ENCODE results near the gene ASB5.
"Not testable (repeated sequence)": the region's sequence is repeated elsewhere in the genome, so short reads cannot be mapped to it uniquely, and the experiment has no call there.

The ASB5 gene, protein sequence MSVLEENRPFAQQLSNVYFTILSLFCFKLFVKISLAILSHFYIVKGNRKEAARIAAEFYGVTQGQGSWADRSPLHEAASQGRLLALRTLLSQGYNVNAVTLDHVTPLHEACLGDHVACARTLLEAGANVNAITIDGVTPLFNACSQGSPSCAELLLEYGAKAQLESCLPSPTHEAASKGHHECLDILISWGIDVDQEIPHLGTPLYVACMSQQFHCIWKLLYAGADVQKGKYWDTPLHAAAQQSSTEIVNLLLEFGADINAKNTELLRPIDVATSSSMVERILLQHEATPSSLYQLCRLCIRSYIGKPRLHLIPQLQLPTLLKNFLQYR

DNA sequence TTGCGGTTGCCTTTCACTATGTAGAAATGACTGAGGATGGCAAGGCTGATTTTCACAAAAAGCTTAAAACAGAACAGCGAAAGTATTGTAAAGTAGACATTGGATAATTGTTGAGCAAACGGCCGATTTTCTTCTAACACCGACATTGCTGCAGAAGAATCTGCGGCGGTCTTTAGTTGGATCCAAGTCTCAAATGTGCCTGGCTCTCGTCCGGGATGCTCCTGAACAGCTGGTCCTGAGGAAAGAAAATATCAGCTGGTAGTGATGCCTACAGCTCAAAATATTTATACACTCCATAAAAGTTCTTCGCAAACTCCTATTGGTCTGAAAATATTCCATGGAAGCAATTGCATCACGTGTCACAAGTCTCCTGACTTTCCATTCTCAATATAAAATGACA lies at the start of gene ASB5:
TSS of gene ASB5 (minus strand) at position 260 of the 400 bp plus-strand sequence. CDS start at position 146, 114 bp downstream.
- DNase-seq (ENCODE audit: low spot score), result no peak

DNA sequence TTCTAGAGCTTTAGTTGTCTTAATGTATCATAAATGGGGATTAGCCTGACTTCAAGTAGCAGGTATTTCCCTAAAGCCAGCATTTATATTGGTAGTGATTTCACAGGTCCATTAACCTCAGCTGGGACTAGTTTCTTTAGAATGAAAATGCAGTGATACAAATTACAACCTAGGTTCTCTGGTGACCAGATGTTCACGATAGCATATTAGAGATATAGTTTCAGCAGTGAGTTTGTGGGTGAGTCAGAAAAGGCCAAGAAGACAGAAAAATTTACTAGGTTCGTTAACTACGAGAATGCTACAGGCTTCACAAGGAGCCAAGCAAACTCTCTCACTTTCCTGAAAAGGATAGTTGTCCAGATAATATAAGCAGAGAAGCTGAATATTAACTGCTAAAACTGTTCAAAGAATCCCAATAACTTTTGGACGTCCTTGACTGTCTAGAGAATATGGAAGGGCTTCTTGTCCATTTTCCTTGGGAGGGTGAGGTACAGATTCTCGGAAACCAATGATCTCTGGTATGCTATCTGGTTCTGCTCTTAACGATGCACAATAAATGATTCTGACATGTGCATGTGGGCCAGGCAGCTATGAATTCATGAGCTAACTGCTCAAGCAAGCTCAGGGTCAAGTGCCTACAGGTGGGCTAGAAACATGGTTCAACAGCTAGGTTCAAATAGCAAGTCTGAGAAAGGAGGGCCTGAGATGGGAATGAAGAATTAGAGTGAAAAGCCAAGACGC lies 44.7 kb upstream of the ASB5 start:
- no peak for DNase-seq (ENCODE audit: low spot score)

DNA sequence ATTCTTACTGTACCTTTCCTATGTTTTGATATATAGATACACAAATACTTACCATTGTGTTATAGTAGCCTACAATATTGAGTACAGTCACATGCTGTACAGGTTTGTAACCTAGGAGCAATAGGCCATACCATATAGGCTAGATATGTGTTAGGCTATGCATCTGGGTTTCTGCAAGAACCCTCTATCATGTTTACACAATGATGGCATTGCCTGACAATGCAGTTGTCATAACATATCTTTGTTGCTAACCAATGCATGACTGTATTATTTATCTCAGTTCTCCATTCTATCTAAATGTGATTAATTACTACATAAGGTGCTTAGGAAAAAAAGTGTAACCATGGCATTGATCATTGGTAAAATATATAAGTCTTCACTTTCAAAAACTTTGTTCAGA lies 40.8 kb upstream of the ASB5 start:
- DNase-seq (ENCODE audit: low spot score), result no peak

DNA sequence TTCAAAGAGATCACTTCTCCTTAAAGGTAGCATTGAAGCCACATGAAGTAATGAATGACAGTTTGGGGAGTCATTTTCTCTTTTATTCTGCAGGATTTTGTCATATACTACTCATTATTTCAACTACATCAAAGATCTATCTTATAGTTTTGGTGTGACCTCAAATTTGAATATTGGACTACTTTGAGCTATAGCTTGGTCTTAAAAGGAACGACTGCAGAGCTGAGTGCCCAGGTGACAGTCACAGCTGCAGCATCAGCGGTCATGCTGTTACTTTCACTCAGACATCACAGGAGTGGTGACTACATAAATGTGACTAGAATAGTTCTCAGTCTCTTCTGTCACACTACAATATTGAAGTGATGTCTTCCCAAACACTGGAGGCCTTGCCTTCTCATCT lies 40.0 kb upstream of the ASB5 start:
- DNase-seq (ENCODE audit: low spot score), result no peak

DNA sequence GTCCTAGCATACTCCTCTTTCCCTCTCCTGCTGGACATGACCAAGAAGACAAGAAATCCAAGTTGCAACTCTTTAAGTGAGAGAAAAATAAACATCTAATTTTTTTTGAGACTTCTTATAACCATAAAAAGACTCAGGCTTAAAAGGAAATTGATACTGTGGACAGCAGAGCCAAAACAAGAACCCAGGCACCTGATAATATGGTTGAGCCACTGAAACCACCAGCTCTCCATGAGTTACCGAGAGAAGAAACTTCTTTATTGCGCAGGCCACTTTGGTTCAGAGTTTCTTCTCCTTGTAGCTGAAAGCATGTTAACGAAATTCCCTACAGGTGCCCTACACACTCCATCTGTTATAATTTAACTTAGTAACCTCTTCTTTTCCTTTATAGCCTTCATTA lies 39.4 kb upstream of the ASB5 start:
- no peak for DNase-seq (ENCODE audit: low spot score)

DNA sequence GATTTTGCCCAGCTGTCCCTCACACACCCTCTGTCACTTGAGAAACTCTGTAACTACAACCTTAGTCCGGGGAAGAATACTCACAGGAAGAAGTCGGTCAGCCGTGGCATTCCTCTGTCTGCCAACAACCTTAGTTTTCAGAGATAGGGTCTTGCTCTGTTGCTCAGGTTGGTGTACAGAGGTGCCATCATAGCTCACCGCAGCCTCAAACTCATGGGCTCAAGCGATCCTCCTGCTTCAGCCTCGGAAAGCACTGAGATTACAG lies 38.6 kb upstream of the ASB5 start:
- DNase-seq (ENCODE audit: low spot score), result no peak

DNA sequence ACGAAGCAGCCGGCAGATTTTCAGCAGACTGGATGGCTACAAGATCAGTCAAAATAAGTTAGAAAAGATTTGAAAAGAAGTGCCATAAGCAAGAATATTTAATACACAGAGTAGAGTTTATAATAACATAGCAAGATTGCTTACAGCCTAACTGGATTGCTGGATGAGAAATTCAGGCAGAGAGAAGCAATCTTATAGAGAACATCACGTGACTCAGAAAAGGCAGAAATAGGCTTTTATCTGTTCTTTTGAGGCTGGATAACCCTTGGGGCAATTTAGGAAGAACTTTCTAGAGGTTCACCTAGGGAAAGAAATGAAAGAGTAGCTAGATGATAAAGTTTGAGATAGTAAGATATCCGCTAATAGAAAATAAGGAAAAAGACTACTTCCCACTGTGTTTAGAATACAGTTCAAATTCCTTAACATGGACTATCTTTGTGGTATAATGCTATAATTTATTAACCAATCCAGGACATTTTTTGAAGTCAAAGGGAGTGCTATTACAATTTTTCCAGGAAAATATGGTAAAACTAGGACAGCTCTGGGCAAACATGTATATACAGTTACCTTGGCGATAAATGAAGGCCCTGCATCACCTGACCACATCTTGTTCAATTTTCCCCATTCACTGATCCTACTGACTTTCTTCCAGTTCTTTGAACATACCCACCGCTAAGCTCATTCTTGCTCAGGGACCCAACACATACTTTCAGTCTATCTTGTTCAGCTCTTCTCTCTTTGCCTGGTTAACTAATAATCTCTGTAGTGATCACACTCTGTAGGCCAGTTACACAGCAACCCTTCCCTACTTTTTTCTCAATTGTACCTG lies 38.0 kb upstream of the ASB5 start:
- DNase-seq (ENCODE audit: low spot score), result no peak

DNA sequence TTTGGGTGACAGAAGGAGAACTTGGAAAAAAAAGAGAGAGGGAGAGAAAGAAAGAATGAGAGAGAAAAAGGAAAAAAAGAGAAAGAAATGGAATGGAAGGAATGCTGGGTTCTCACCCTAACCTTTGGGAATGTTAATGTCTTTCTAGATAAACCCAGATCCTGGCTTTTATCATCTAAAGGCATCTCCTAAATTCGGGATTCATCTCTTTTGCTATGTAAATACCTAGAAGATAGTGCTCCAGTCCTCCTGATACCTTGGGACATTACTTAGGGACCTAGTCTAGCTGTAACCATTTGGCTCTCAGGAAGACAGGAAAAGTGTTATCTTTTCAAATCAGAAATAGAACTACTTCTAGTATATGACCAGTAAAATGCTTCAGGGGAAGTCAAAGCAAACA lies 34.9 kb upstream of the ASB5 start:
- DNase-seq (ENCODE audit: low spot score), result no peak

DNA sequence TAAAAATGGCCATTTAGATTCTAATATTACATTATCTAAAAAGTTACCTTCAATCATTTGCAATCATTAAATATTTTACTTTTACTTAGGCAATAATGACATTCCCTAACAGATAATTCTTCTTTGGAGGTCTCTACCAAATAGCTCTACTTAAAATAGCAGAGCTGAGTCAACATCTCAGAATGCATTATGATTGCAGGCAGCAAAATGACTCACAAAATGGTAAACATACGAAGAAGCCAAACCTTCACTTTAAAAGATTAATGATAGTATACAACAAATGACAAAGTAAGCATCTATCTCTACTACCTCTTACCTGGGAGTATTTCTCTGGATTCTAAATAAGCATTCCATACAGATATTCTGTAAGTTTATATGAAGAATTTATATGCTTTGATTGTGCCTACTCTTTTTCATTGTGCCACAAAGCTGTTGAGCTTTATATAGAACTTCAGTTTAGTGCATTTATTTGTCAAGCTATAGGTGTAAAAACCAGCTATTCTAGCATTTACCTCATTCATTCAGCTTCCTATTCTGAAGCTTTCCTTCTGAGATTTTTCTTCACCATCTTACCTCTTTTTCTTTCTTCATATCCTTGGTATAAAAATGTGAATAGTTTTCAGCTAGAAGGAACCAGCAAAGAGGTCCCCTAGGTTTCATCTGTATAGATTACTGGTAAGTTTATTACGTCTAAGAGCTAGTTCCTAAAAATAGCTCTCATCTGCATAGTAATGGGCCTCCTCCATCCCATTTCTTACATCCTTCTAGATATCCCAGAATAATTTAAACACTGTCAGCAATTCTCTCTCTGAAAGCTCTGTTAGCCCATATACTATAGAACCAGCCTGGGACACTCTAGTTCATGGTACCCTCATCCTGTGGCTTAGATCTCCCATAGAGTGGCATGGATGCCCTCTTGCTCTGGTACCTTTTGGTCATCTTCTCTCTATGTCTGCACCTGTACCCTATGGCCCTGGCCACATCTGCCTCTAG lies 33.6 kb upstream of the ASB5 start:
- DNase-seq (ENCODE audit: low spot score), result no peak

DNA sequence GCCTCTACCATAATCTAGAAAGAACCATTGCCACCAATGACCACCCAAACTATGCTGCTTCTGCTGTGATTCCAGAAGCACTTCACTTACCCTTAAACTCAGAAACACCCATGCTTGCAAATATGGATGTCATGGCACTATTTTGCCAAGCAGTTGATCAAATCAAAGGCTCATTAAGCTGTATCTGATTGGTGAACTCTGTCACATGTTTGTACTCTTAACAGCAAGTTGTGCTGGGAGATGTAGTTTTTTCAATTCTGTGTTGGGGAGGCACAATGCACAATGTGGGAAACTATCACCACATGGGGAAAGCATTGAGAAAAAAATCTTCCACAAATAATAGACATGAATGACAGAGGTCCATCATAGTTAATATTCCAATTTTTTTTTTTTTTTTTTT lies 31.5 kb upstream of the ASB5 start:
- no peak for DNase-seq (ENCODE audit: low spot score)

DNA sequence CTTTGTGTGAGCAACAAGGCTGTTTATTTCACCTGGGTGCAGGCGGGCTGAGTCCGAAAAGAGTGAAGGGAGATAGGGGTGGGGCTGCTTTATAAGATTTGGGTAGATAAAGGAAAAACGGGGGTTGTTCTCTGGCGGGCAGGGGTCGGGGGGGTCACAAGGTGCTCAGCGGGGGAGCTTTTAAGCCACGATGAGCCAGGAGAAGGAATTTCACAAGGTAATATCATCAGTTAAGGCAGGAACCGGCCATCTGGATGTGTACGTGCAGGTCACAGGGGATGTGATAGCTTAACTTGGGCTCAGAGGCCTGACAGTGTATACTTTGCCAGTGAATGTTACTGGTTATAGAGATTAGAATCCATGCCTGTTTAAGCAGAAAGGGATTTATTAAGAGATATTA lies 31.0 kb upstream of the ASB5 start:
- no peak for DNase-seq (ENCODE audit: low spot score)

DNA sequence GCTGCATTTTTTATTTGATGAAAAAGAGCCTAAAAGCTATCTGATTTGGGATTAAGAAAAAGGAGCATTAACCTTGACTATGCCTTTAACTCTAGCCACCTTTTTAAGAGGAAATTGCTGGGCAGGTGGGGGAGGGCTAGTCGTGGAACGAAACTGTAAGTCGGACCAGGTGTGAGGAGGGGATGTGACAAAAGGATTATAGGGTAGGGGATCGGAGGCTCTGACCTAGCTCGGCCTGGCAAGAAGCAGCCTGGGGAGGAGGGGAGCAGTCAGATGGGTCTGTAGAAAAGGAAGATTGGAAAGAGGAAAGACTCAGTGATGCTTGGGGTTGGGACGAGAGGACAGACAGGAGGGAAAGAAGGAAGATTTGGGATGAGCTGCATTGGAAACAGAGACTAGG lies 29.6 kb upstream of the ASB5 start:
- DNase-seq (ENCODE audit: low spot score), result no peak

DNA sequence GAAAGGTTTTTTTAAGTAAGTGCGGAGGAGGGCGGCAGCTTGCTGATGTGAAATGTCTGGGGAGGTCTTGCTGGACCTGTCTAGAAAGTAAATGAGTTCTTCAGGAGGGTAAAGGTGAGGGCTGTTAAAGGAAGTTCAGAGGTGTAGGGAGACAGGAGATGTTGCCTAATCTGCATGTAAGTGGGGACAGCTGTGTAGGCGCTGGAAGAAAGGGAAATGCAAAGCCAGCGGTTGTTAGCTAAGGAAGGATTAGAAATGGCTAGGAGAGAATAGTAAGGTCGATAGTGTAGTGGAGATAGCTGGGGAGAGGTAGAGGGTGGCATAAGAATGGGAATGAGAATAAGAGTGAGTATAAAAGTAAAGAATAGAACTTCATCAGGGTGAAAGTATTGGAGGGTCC lies 26.9 kb upstream of the ASB5 start:
- DNase-seq (ENCODE audit: low spot score), result not testable (repeated sequence)

DNA sequence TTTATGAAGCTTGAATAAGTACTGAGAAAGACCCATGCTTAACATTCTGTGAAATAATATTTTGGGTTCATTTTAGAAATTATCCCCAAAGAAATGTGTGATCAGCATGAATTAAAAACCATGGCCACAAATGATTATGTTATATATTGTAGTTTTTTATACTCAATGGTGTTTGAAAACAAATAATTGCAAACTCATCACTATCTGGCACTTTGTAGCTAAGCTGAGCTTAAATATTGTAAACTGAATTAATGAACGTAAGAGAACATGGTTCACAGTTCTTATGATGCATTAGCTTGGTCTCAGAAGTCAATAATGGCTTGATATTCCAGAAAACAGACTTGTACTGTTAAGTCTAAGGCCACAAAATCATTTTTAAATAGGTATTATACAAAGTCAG lies 24.6 kb upstream of the ASB5 start:
- DNase-seq (ENCODE audit: low spot score), result no peak

DNA sequence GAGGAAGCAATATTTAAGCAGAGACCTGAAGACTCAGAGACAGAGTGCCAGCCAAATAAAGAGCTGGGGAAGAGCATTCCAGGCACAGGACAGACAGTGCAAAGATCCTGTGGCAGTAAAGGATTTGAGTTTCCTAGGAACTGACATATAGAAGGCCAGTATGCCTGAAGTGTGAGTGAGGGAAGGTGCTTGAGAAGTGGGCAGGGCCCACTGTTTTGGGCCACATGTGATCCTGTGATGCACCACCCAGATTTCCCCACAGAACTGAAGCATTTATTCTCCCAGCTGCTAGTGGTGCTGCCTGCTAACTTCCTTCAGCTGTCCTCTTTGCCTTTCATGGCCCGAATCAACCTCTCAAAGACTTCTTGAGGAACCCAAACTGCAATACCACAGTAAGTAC lies 23.9 kb upstream of the ASB5 start:
- no peak for DNase-seq (ENCODE audit: low spot score)

DNA sequence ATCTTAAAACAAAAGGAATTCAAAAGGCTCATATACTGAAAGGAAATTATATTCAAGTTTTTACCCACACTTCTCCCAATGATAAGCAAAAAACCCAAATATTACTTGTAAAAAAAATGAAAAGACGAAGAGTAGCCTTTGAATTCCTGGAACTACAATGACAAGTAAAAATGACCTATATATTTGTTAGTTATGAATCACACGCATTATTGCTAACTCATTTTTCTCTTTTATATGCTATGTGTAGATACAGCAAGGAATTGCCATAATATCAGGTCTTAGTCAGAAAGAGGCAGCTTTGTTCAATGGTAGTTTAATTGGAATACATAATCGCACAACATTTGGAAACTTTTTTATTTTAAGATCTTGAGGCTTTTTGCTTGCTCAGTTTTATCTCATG lies 22.7 kb upstream of the ASB5 start:
- no peak for DNase-seq (ENCODE audit: low spot score)

DNA sequence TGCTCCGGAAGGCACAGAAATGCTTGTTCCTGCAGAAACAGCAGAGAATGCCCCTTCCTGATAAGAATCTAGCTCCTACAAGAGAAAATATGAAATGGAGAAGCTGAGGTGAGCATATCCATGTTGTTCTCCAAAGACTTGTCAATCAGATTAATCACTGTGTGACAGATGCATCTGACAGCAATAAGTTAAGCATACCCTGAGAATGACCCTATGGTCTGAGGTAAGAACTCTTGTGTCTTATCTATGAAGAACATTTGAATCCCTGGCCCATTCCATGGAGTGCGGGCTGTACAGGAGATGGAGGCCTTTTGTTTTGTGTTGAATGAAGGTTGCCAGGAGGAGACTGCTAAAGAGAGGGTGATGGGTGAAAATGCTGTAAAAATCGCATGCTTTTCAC lies 21.5 kb upstream of the ASB5 start:
- DNase-seq (ENCODE audit: low spot score), result no peak

DNA sequence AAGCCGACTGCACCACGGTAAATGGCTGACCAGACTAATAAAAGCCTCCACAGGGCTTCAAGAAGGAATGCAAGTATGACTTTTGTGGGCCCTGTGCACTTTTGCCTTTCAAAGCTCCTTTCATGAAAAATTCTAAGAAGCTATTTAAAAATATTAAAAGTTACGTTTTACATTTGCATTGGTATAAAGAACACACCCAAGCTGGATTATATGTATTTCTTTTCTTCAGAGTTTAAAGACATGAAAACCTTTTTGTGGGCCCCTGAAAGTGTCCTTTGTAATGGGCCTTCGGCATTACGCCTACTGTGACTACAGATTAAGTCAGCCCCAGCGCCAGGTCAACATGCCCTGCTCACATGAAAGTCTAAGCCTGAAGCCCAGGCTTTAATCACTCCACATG lies 20.5 kb upstream of the ASB5 start:
- no peak for DNase-seq (ENCODE audit: low spot score)

DNA sequence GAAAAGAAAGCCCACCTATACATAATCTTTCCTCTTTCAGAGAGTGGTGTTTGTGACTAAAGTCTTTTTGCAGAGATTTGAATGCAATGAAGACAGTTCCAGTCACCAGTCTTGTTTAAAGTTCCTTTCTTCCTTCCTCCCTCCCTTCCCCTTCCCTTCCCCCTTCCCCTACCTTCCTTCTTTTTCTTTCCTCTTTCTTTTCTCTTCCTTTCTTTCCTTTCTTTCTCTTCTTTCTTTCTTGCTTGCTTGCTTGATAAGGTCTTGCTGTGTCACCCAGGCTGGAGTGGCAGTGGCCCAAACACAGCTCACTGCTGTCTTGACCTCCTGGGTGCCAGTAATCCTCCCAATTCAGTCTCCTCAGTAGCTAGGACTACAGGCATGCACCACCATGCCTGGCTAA lies 19.0 kb upstream of the ASB5 start:
- no peak for DNase-seq (ENCODE audit: low spot score)

DNA sequence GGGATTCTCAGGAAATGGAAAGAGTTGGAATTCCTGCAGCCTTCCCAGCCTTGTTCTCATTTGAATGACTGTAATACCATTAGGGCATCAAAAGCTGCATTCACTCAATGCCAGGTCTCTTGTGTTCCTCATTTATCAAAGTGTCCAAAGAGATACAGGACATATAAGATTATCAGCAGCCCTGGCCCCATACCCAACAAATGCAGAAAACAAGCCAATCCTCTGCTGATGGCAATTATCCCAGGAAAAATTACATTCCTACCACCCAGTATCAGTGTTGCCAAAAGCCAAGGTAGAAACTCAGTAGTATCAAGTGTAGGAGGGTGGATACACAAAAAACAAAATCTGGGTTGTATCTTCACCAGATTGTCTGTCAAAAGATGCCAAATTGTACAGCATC lies 18.5 kb upstream of the ASB5 start:
- DNase-seq (ENCODE audit: low spot score), result no peak

DNA sequence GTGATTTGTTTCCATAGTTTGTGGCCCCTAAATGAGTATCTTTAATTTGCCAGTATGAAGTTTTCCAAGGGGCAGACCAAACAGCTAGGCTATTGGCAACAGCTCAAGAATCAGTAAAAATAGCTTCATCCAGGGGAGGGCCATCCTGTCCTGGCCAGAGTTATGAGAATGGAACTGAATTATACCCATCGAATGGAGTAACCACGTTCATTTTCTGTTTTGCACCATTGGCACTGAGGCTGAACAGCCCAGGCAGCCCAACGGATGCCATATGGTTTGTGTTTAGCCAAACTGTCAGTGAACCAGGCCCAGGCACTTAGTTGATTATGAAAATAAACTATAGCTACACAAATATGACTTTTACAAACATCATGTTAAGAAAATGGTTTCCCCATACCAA lies 17.7 kb upstream of the ASB5 start:
- no peak for DNase-seq (ENCODE audit: low spot score)

DNA sequence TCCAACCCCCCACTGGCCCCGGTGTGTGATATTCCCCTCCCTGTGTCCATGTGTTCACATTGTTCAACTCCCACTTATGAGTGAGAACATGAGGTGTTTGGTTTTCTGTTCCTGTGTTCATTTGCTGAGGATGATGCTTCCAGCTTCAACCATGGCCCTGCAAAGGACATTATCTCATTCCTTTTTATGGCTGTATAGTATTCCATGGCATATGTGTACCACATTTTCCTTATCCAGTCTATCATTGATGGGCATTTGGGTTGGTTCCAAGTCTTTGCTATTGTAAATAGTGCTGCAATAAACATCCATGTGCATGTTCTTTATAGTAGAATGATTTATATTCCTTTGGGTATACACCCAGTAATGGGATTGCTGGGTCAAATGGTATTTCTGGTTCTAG lies 10.5 kb upstream of the ASB5 start:
- not testable (repeated sequence) for DNase-seq (ENCODE audit: low spot score)
